Left lung (tissue), 10 donors: Measurements from ENCODE around the gene PDE10A. TPM values are rescaled to one million over a fixed set of nuclear protein-coding genes. Genes with fewer than 3 reads are reported as not detected.
"Not testable (repeated sequence)": the region's sequence is repeated elsewhere in the genome, so short reads cannot be mapped to it uniquely, and the experiment has no call there.

Experiments
- ATAC-seq: fragments of 200-7000 bp; cut with Tn5 transposase; one replicate; pipeline ENCODE4 v1.9.1; 2020; ENCODE audit warnings: moderate library complexity
- DNase-seq, 4 donors: peaks; one replicate each; pipeline ENCODE4 v3.0.0-alpha.2; 2013 to 2020
- H3K27ac ChIP-seq, 2 donors: fragments of 200-600 bp; sonication (generic) in 1 of 2; one replicate each; pipeline versions ENCODE4 v1.5.0 to v1.8.0; 2020 to 2021
- H3K27me3 ChIP-seq, 2 donors: fragments of 200-600 bp; sonication (generic) in 1 of 2; one replicate each; pipeline versions ENCODE4 v1.5.0 to v1.8.0; 2020 to 2021
- H3K36me3 ChIP-seq, 2 donors: fragments of 200-600 bp; sonication (generic) in 1 of 2; one replicate each; pipeline versions ENCODE4 v1.5.0 to v1.8.0; 2020 to 2021
- H3K4me1 ChIP-seq, 2 donors: fragments of 200-600 bp; one replicate each; pipeline ENCODE4 v1.8.0; 2021
- H3K4me3 ChIP-seq, 2 donors: fragments of 200-600 bp; sonication (generic) in 1 of 2; one replicate each; pipeline versions ENCODE4 v1.5.0 to v1.8.0; 2020 to 2021; ENCODE audit warnings: mild to moderate bottlenecking in 1 of 2
- H3K9me3 ChIP-seq, 2 donors: fragments of 200-600 bp; sonication (generic) in 1 of 2; one replicate each; pipeline versions ENCODE4 v1.5.0 to v1.8.0; 2020 to 2021
- CTCF ChIP-seq, 2 donors: fragments of 200-600 bp; sonication (generic) in 1 of 2; IDR thresholded peaks; one replicate each; pipeline versions ENCODE4 v1.5.0 to v1.8.0; 2021; ENCODE audit warnings: antibody characterized with exemption in 2 of 2
- intact Hi-C, 2 donors: fragments of 100-400 bp; cut with DNase I; formaldehyde crosslinking; loops; one replicate each; pipeline versions ENCODE4 v1.11.2 to v1.14.2; 2022
- polyA plus RNA-seq, 6 donors: library from polyadenylated mRNA; unstranded; fragments of 120-200 nt; gene quantifications; one replicate each; pipeline ENCODE4 v1.2.1, GENCODE V29; 2013; ENCODE audit not compliant: insufficient read length in 6 of 6
- total RNA-seq, 2 donors: library from RNA; stranded (reverse); fragmentation: NEBNext Ultra II Directional; extraction: Animal tissue kit (Norgen Biotek cat#: 25700); gene quantifications; one replicate each; pipeline ENCODE4 v1.2.1, GENCODE V29; 2021
- donor health status: DM: no; HTN: yes; CAD: no.
- donor health status: DM: no; HTN: no; CAD: no.

Gene PDE10A
- total and polyA plus RNA-seq, 8 donors = 1.3 to 10.0 (median 8.2) TPM

- no peak overlapping the region for H3K27ac ChIP-seq
- no peaks in the 10 kb centered on the region for H3K36me3 ChIP-seq
- peaks cover 0 to 23% of the 10 kb centered on the region in 2 donors for H3K9me3 ChIP-seq
- no peak for DNase-seq
- no peaks in the 10 kb centered on the region for H3K4me1 ChIP-seq
- H3K27me3 ChIP-seq = no peaks in the 10 kb centered on the region
- intact Hi-C loops = no loop called here
- H3K4me3 ChIP-seq = no peak overlapping the region
- no peak for ATAC-seq
- TF ChIP-seq CTCF (IDR thresholded peaks at IDR 0.05) = no peak
Measured at GRCh38 chr6:165594584-165595333, 68.3 kb downstream of the PDE10A start.

GRCh38 chr6:165592947-165593346 is 70.1 kb downstream of the PDE10A start:
- H3K27ac ChIP-seq, H3K36me3 ChIP-seq, ATAC-seq, intact Hi-C loops, H3K27me3 ChIP-seq, H3K4me1 ChIP-seq, H3K4me3 ChIP-seq, DNase-seq: not testable (repeated sequence)
- H3K9me3 ChIP-seq = peaks cover 0 to 23% of the 10 kb centered on the region in 2 donors

GRCh38 chr6:165588515-165588914 is 74.5 kb downstream of the PDE10A start:
- H3K4me1 ChIP-seq = no peaks in the 10 kb centered on the region
- H3K27ac ChIP-seq = no peak overlapping the region
- H3K27me3 ChIP-seq = no peaks in the 10 kb centered on the region
- intact Hi-C loops = no loop called here
- DNase-seq = no peak
- TF ChIP-seq CTCF (IDR thresholded peaks at IDR 0.05) = no peak
- ATAC-seq = no peak
- H3K36me3 ChIP-seq = no peaks in the 10 kb centered on the region
- no peak overlapping the region for H3K4me3 ChIP-seq
- peaks cover 0 to 15% of the 10 kb centered on the region in 2 donors for H3K9me3 ChIP-seq

GRCh38 chr6:165587206-165587605 is 75.8 kb downstream of the PDE10A start:
- no peaks in the 10 kb centered on the region for H3K36me3 ChIP-seq
- TF ChIP-seq CTCF (IDR thresholded peaks at IDR 0.05) = no peak
- H3K27ac ChIP-seq = no peak overlapping the region
- DNase-seq (no peak), ATAC-seq (no peak)
- intact Hi-C loops = no loop called here
- no peaks in the 10 kb centered on the region for H3K4me1 ChIP-seq
- no peak overlapping the region for H3K4me3 ChIP-seq
- H3K27me3 ChIP-seq = no peaks in the 10 kb centered on the region
- H3K9me3 ChIP-seq = peaks cover 0 to 5% of the 10 kb centered on the region in 2 donors

GRCh38 chr6:165586706-165587105 is 76.3 kb downstream of the PDE10A start:
- ATAC-seq (no peak), DNase-seq (no peak)
- Histone ChIP-seq H3K27me3 (no peaks in the 10 kb centered on the region), H3K36me3 (no peaks in the 10 kb centered on the region), H3K27ac (no peak overlapping the region), H3K4me1 (no peaks in the 10 kb centered on the region), H3K4me3 (no peak overlapping the region), H3K9me3 (peaks cover 0 to 3% of the 10 kb centered on the region in 2 donors)
- intact Hi-C loops = no loop called here
- TF ChIP-seq CTCF (IDR thresholded peaks at IDR 0.05) = no peak

- H3K27ac ChIP-seq = no peak overlapping the region
- no peaks in the 10 kb centered on the region for H3K4me1 ChIP-seq
Measured at GRCh38 chr6:165585060-165585459, 78.0 kb downstream of the PDE10A start.

More at GRCh38 chr6:165585060-165585459, 78.0 kb downstream of the PDE10A start:
- TF ChIP-seq CTCF (IDR thresholded peaks at IDR 0.05) = no peak
- ATAC-seq = no peak
- H3K4me3 ChIP-seq = no peak overlapping the region
- intact Hi-C loops = no loop called here
- no peak for DNase-seq
- no peaks in the 10 kb centered on the region for H3K9me3 ChIP-seq
- no peaks in the 10 kb centered on the region for H3K27me3 ChIP-seq
- no peaks in the 10 kb centered on the region for H3K36me3 ChIP-seq
